Prostate gland (tissue), 2 donors: ENCODE measurements around the gene ASPG.

ENCODE experiments used
- CTCF ChIP-seq, 4 experiments: fragments of 200-600 bp in 2 of 4; fragments of 450-650 bp in 2 of 4; sonication (generic) in 2 of 4; IDR thresholded peaks; 1 replicate in 3 of 4; 2 replicates in 1 of 4; pipeline ENCODE4 v1.5.1; 2016 to 2019; ENCODE audit warnings: antibody characterized with exemption in 4 of 4, mild to moderate bottlenecking in 2 of 4, moderate library complexity in 2 of 4
- POLR2A ChIP-seq: fragments of 450-650 bp; IDR thresholded peaks from one replicate; pipeline ENCODE4 v1.6.1; 2016; ENCODE audit warnings: antibody characterized with exemption, mild to moderate bottlenecking
- POLR2AphosphoS5 ChIP-seq: sonication (generic); formaldehyde crosslinking; IDR thresholded peaks from one replicate; pipeline ENCODE4 v1.6.1; 2017; ENCODE audit warnings: antibody characterized with exemption

- no peak for TF ChIP-seq POLR2AphosphoS5
- no peak for TF ChIP-seq CTCF (IDR thresholded peaks at IDR 0.05)
- no peak for TF ChIP-seq POLR2A
Observed at GRCh38 chr14:104049576-104050240, 35.8 kb upstream of the ASPG start.
